ENCODE data around the gene MSI2.
"Not testable (repeated sequence)": the region's sequence is repeated elsewhere in the genome, so short reads cannot be mapped to it uniquely, and the experiment has no call there.

Gene MSI2

DNA sequence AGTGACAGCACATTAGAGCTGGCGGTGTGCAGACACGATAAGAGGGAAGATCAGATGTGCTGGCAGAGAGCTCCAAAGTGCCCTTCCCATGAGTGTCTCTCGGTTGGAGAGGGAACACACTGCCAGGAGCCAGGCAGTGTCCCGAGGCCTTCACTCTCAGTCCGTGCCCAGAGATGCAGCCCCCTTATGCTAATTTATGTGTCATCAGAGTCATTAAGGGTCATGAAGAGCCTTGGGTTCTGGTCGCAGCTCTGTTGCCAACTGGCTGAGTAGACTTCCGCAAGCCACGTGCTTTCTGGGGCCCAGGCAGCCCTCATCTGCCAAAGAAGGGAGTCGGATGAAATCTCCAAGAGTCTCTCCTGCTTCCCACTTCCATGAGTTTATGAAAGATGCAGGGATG is 232.5 kb downstream of the MSI2 start:
- DNase-seq = no peak

DNA sequence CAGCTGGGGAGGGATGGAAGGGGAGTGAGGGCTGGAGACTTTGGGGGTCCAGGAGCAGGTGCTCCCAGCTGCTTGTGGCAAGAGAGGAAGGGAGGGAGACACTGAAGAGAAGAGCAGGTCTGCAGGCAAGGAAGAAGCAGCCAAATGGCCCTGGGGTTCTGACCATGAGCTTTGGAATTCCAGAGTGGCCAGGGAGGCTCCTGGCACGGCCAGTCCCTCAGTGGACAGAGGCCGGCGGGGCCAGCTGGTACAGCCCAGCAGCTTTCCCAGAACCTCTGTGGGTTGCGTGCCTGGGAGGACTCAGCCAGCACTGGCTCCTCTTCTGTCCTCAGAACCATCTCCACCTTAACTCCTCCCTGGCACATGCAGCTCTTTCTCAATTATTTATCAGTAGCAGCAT is 233.0 kb downstream of the MSI2 start:
- DNase-seq = no peak

DNA sequence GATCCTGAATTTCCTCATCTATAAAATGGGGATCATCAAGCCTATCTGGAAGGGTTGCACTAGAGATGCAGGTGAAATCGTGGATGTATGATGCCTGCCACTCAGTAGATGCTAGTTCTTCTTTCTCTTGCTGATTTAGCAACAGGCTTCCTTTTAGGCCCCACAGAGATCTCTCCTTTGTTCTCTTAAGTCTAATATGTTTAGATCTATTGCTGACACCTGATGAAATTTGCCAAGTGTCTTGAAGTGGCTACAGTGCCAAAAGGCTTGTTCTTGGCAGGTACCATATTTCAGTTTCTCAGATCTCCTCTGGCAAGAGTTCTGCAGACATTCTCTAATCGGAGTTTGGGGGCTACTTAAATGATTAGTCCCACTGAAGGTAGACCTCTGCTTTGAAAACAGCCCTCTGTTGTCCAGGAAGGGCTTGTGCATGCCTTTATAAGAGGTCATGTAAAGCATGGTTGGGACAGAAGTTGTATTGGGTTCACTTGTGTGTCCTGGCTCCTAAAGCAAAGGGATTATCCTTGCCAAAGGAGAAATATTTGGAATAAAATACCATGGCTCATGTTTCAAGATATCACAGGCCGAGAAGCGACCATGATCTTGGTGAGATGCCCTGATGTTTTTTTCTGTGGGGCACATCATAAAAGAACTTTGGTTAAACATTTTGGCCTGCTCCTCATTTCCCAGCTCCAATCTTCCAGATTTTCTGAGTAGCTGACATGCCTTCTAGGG is 234.0 kb downstream of the MSI2 start:
- no peak for DNase-seq

DNA sequence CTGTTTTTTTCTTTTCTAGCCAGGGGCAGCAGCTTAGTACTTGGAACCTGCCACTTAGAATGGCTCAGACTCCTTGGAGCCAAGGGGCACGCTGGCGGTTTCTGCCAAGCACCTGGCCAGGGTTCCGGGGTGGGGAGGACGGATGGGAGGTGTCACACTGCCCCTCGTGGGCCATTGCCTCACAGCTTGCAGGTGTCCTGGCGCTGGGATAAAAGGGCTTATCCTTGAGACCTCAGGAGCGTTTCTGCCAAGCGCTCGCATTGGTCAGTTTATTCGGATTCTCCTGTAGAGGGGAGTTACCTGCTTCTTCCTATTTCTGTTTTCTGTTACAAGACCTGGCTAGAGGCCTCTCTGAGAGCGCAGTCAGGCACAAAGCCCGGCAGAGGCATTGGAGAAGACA is 234.6 kb downstream of the MSI2 start:
- no peak for DNase-seq

DNA sequence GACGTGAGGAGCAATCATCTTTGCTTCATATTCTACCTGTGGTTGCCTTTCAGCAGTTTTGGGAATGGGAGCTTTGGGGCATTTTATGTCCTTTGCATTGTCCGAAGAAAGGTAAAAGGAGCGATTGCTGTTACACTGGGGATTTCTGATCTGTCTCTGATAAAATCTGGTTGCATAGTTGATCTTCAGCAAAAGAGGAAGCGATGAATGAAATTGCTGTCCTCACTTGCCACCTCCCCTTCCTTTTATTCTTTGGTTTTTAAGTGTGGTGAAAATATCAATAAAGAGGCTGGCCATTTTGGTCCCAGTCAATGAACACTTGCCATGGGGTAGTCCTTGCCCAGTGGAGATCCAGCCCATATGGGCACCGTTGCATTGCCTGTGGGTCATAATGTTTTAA is 236.8 kb downstream of the MSI2 start:
- no peak for DNase-seq

DNA sequence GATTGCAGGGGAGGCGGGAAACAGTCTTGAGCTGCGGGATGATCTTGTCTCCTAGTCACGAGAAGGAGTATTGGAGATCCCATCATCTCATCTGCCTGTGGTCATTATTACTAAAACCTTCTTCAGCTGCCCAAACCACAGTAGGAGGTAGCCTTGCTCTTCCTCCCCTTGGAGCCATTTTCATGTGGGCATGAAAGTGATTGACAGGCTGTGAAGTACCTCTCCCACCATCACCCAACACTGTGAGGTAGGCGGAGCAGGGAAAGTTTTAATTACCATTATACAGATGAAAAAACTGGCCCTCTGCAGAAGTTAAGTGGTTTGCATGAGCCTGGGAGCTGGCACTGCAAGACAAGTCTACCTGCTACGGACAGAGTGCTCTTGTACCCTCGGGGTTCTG is 237.3 kb downstream of the MSI2 start:
- no peak for DNase-seq

DNA sequence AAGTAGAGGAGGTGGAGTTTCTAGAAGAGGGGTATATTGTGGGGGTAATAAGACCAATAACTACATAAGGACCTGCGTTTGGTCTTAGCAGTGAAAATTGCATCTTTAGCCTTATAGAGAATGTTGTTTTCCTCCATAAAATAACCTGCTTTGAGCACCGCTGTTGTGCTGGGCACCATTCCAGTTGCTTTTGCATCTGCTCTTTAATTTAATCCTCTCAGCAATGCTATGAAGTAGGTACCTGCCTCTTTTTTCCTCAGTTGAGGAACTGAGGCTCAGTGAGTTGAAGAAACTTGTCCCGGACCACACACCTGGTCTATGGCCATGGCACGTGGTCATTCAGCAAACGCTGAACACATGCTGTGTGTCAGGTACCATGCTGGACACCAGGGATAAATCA is 238.1 kb downstream of the MSI2 start:
- DNase-seq = no peak

DNA sequence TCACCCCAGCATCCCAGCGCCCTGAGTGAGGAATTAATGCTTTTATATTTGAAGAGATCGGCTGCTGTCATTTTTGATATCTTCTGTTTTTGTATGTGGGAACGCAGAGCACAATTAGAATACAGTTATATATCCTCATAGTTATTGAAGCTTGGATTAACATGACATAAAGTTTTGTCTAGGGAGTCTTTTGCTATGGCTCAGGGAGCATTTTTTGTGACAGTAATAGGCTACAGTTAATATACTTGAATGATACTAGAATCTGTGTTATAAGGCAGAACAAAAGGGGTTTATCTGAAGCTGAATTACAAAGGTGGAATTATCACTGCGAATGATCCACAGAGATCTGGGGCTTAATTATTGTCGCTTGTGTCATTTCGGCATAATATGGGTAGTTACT is 239.4 kb downstream of the MSI2 start:
- no peak for DNase-seq

DNA sequence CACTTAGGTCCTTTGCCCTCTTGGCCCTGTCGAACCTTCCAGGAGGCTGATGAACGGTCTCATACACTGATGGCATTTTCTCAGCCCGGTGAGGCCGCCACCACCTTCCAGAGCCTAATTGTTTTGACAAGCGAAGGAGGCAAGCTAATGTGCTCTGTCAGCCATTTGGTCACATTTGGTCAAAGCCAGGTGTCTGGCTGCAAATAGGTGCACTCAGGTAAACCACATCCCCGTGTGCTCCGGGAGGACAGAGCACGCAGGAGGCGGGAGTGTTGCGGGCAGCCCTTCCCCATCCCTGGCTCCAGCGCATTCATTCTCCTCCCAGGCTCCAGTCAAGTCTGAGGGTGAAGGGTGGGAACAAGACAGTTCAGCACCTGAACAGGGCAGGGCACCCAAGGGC is 240.1 kb downstream of the MSI2 start:
- DNase-seq = no peak

DNA sequence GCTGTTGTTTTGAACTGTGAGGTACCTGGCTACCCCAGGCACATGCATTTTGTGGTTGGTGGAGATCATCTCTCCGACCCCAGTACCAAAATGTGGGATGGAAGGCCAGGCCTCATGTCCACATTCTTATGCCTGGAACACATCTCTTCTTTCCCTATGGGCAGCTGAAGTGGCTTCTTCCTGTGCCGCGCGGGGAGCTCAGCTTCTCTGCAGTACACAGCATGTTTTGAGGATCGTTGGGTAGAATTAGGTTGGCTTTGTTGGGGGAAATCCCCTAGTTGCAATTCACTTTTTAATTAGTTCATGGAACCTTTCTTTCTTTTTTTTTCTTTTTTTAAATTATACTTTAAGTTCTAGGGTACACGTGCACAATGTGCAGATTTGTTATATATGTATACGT is 242.1 kb downstream of the MSI2 start:
- DNase-seq = no peak

DNA sequence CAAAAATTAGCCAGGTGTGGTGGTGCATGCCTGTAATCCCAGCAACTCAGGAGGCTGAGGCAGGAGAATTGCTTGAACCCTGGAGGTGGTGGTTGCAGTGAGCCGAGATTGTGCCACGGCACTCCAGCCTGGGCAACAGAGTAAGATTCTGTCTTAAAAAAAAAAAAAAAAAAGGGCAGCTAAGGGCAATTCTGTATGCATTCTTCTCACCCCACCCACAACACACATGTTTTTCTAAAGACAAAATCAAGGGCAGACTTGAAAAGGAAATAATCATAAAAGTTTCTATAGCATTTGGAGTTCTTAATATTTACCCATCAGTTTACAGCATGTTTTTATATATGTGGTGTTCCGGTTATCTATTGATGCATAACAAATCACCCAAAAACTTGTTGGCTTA is 242.9 kb downstream of the MSI2 start:
- not testable (repeated sequence) for DNase-seq

DNA sequence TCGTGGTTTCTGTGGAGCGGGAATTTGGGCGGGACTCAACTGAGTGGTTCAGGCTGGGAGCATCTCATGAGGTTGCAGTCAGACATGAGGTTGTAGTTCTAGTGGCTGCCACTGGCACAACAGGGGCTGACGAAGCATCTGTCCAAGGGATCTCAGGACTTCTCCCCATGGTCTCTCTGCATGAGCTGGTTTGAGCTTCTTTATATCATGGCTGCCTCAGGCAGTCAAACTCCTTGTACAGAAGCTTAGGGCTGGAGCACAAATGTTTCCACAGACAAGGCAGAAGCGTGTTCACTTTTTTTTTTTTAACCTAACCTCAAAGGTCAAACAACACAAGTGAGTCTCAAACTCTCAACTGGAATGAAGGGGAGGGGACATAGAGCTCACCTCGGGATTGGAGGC is 243.3 kb downstream of the MSI2 start:
- DNase-seq = no peak

DNA sequence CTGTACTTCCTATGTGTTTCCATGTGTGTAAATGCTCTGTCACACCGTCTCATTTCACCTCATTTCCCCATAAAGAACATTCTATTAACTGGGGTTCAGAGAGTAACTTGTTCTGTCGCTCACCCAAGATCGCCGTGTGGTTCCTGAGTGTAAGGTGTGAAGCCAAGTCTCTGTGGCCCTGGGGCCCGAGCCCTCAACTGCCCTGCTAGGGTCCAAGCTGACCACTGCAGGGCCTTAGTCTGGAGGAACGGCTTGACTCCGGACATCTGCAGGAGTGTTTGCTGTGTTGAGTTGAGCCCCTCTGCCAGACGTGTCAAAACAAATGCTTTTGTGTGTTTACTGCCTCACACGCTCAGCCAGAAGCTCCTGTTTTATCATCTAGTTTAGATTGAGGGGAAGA is 244.7 kb downstream of the MSI2 start:
- no peak for DNase-seq

DNA sequence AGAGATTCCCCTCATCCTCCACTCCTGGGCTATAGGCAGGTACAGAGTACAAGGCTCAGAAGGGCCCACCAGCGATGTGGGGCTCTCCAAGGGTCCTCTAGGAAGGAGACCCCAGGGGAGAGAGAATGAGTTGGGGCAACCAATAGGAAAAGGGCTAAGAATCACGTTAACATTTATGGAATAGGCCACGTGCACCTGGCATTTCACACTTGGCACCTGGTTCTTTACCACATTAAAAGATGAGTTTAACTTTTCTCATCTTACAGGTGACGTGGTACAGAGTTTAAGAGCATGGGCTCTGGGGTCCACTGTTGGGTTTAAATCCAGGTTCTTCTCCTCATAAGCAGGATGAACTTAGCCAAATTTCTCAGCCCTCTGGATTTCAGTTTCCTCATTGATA is 245.7 kb downstream of the MSI2 start:
- no peak for DNase-seq

DNA sequence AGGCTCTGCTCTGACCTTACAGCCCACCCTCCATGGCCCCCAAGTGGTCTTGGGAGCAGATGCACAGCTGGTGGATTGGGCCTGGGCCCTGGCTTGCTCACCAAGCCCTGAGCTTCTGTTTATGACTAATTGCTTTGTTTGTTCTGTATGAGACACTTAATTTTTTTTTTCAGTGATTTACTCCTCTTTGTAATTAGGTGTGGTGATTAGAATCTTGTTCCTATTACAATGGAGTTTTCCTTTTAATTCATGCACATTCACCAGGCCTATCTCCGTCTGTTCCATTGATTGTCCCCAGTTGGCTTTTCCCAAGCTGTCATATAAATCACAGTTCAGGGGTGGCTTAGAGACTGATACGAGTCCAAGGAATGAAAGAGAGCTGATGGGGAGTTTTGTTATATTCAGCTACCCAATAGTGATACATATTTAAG is 246.5 kb downstream of the MSI2 start:
- DNase-seq = no peak

DNA sequence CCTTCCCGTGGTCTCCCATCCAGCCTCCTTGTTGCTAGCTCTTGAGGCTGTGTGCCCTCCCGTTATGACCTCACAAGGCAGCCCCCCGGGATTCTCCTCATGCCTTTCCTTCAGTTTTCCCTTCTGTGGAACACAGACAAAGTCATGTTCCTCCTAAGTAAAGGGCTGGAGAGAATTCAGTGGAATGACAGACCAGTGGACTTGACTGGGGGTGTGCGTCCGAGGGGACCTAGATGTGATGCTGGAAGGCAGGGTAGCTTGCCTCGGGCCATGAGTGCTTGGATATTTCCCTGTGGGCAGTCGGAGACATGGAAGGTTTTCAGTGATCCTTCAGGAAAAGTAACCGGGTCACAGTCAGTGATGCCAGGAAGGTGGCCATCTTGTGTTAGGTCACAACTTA is 247.9 kb downstream of the MSI2 start:
- DNase-seq = no peak

DNA sequence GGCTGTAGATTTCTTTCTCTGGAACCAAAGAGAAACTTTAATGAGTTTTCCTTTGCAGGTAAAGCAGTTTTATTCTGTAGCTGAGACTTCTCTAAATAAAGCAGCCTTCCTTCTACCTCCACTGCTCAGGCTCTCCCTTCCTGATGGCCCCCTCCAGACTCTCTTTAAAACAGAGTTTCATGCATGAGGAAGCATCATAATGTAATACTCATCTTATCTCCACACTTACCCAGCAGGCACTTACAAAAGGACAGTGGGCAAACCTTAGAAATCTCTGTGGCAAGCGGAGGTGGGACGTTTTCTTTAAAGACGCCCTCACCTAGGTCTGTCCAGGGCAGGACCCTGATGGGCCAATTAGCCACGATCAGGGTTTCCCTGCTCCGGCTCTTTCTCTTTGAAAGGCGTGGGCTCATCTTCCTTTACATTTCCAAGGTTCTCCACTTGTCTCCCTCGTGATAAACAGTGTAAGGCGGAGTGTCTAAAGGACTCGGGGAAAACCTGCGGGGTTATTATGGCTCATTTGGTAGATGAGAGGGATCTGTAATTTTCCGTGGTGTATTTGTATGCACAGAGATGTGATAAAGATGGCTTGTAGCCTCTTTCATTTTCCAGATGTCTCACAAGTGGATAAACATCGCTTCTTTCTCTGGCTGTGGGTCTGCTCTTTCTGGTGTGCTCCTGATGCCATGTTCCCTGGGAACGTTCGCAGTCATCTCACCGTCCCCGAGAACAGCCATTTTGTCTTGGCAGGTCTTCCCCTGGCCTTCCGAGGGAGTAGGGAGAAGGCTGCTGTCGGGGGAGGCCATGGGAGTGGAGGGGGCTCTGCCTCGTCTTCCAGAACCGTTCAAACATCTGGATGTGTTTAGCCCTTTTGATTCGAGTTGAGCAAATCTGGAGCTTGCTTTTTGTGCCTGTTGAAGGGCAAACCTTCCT is 249.8 kb downstream of the MSI2 start:
- DNase-seq = peak; percentile 48

DNA sequence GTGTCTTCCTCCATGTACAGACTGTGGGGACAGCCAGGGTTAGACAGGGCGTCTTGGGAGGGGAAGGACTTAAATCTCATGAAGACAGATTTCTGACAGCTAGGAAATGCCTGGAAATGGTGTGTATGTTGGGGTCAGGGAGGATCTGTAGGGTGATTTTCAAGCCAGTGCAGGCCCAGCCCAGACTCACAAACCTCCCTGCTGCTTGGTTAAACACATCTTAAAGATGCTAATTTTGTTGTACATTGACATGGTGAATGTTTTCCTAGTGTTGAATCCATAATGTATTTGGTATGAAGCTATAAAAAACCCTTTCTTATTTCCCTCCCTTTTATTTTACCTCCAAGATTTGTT is 250.4 kb downstream of the MSI2 start:
- DNase-seq = no peak

DNA sequence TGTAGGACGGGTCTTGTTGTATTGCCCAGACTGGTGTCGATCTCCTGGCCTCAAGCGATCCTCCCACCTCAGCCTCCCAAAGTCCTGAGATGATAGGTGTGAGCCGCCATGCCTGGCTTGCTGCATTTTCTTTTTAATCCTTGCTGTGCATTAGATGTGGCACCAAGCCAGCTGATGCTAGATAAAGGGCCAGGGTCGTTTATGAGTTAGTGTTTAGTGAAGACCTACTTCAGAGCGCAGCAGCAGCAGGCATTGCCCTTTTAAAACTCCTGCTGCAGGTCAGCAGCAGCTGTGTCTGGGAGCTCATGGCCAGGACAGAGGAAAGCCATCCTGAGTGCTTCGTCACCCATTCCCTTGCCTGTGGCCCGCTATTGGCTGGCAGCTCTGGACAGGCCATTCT is 251.5 kb downstream of the MSI2 start:
- DNase-seq = no peak

DNA sequence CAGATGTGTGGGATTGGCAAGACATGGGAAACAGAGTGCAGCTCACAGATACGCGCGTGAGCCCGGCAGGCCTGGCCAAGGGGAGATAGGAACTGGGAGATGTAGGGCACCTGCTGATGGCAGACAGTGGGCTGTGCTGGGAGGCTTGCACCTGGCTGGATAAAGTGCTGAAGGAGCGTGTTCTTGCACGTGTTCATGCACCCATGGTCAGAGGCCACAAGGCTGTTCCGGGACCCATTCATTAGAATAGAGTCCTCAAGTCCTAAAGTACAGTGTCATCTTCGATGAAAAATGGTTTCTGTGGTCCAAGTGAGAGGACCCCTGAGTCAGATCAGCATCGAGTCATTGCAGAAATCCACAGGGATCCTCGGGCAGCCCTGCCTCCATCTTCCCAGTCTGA is 252.3 kb downstream of the MSI2 start:
- DNase-seq = no peak

DNA sequence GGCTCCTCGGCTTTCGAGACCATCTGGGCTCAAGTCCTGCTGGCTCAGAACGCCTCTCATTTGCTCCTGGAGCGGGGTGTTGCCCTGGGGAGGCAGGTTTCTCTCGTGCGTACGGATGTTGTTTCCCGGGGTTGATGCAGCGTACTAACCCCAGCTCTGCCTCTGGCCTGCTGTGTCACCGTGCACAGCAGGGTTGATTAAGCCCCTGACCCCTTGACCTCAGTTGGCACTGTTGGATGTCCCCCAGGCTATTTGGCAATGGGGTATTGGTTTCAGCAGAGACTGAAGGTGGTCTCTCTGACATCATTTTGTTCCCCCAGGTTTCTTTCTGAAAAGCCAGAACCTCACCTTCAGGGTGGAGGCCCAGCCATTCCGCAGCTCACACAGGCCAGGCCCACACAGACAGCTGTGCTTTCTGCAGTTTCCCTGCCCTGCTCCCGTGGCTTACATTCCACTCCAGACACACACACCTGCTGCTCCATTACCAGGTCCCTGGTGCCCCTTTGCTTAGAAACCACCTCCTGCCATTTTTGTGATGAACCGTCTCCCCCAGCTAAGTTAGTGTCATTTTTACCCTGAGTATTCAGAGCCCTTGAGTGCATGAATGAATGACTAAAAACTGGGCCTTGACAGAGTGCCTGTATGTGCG is 255.3 kb downstream of the MSI2 start:
- no peak for DNase-seq

DNA sequence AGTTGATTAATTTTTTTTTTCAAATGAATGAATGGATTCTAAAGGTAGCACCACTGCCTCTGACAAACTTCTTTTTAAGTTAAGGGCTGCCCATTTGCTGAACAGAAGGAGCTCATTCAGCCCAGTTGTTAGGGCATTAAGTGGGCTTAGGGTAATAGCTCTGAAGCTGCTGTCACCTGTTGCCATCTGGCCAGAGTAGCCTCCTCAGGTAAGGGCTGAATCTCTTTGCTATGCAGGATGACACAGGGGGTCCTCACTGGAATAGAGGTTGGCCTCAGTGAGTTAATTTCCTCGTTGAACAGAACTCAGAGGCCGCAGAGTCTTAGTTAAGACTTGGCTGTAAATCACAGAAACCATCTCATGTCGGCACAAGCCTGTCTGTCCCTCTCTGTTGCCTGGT is 255.9 kb downstream of the MSI2 start:
- no peak for DNase-seq

DNA sequence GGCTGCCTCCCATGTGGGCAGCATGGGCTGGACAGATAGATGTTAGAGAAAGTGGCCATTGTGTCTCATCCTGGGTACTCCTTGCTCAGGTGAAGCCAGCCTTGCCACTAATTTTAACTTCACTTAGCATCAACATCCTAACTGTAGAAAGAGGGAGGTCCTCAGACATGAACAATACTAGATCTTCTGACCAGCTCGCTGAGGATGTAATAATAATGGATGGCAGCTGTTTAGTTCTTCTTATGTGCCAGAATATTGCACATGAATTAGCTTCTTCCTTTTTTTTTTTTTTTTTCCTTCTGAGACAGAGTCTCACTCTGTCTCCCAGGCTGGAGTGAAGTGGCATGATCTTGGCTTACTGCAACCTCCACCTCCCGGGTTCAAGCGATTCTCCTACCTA is 256.4 kb downstream of the MSI2 start:
- no peak for DNase-seq

DNA sequence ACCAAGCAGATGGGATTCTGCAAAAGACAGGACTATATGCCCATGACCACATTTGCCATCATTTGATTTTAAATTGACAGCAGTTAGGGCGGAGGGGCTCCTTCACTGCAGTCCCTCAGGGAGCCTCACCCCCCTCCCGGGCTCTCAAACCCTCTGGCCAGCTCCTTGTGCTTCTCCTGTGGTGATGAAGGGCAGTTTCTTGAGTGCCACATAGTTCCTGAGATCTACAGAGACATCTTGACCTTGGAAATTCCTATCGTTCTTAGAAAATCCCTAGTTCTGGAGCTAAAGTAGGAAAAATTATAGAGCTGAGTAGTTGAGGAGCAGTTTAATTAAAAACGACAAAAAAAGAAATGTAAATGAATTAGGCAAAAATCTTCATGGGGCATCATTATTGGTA is 257.2 kb downstream of the MSI2 start:
- no peak for DNase-seq

Measured in NCI-H1092 treated with DMSO at 0.1 percent for 48 hours (cell line).